Measurements from ENCODE around the gene ANKRD39.
"Not testable (repeated sequence)": the region's sequence is repeated elsewhere in the genome, so short reads cannot be mapped to it uniquely, and the experiment has no call there.

Gene ANKRD39

DNA sequence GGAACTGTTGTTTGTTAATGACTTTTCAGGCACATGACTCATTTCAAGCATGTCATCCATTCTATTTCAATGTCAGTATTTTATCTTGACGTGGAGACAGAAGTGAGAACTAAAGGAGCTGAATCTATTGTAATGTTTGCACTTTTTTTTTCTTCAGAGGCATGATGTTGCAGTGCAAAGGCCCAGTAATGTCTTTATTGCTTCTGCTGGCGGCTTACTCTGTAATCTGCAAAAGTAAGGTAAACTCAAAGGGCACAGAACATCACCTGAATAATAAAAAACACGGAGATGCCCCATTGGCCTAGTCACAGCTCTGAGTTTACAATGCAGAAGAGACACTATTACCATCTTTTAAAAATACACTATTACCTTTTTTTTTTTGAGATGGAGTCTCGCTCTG, 44.2 kb downstream of the ANKRD39 start:
- Histone ChIP-seq H3K9ac (ENCODE audit: low read length in 2 of 2) (no peak overlapping the region), H3K4me3 (ENCODE audit: low read length in 2 of 2) (no peak overlapping the region), H3K4me1 (ENCODE audit: control insufficient read depth, insufficient read depth, low read length) (peaks cover 25% of the 10 kb centered on the region), H3K27me3 (ENCODE audit: control insufficient read depth in 1 of 2, insufficient read depth in 2 of 2, low read length in 2 of 2) (no peaks in the 10 kb centered on the region), H3K36me3 (ENCODE audit: control insufficient read depth in 2 of 2, insufficient read depth in 2 of 2, low read length in 2 of 2) (peaks cover under 1 to 5% of the 10 kb centered on the region in 2 donors), H3K27ac (ENCODE audit: low read length) (no peak overlapping the region), H3K9me3 (ENCODE audit: control insufficient read depth in 2 of 2, low read length in 2 of 2) (no peaks in the 10 kb centered on the region)

GRCh38 chr2:96811917-96812316, 45.9 kb downstream of the ANKRD39 start:
- no peak overlapping the region for H3K9ac ChIP-seq (ENCODE audit: low read length in 2 of 2)
- H3K4me1 ChIP-seq (ENCODE audit: control insufficient read depth, insufficient read depth, low read length) = peaks cover 8% of the 10 kb centered on the region
- H3K27me3 ChIP-seq (ENCODE audit: control insufficient read depth in 1 of 2, insufficient read depth in 2 of 2, low read length in 2 of 2) = no peaks in the 10 kb centered on the region

DNA sequence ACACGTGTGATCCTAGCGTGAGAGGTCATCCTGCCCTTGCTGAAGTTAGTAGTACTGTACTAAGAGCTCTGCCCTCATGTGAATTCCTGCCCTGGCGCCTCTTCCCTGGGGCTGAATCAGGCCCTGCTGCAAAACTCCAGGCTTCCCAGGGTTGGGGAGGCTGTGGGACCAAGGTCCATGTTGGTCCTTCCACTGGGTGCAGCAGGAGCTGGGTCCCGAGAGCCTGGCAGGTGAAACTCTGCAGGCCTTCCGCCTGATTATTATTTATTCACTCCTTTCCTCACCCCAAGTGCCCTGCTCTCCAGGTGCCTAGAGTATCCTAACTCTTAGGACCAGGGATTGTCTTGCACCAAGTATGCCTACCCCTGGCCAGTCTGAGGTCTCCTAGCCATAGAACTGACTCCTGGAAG, 47.0 kb downstream of the ANKRD39 start:
- Histone ChIP-seq H3K27ac (ENCODE audit: low read length) (no peak overlapping the region), H3K9ac (ENCODE audit: low read length in 2 of 2) (no peak overlapping the region), H3K4me1 (ENCODE audit: control insufficient read depth, insufficient read depth, low read length) (peaks cover 7% of the 10 kb centered on the region), H3K36me3 (ENCODE audit: control insufficient read depth in 2 of 2, insufficient read depth in 2 of 2, low read length in 2 of 2) (peaks cover 3 to 5% of the 10 kb centered on the region in 2 donors), H3K9me3 (ENCODE audit: control insufficient read depth in 2 of 2, low read length in 2 of 2) (no peaks in the 10 kb centered on the region), H3K4me3 (ENCODE audit: low read length in 2 of 2) (no peak overlapping the region), H3K27me3 (ENCODE audit: control insufficient read depth in 1 of 2, insufficient read depth in 2 of 2, low read length in 2 of 2) (no peaks in the 10 kb centered on the region)

More at GRCh38 chr2:96811917-96812316, 45.9 kb downstream of the ANKRD39 start:
- Histone ChIP-seq H3K27ac (ENCODE audit: low read length) (no peak overlapping the region), H3K36me3 (ENCODE audit: control insufficient read depth in 2 of 2, insufficient read depth in 2 of 2, low read length in 2 of 2) (peaks cover 3 to 5% of the 10 kb centered on the region in 2 donors), H3K4me3 (ENCODE audit: low read length in 2 of 2) (no peak overlapping the region), H3K9me3 (ENCODE audit: control insufficient read depth in 2 of 2, low read length in 2 of 2) (no peaks in the 10 kb centered on the region)

DNA sequence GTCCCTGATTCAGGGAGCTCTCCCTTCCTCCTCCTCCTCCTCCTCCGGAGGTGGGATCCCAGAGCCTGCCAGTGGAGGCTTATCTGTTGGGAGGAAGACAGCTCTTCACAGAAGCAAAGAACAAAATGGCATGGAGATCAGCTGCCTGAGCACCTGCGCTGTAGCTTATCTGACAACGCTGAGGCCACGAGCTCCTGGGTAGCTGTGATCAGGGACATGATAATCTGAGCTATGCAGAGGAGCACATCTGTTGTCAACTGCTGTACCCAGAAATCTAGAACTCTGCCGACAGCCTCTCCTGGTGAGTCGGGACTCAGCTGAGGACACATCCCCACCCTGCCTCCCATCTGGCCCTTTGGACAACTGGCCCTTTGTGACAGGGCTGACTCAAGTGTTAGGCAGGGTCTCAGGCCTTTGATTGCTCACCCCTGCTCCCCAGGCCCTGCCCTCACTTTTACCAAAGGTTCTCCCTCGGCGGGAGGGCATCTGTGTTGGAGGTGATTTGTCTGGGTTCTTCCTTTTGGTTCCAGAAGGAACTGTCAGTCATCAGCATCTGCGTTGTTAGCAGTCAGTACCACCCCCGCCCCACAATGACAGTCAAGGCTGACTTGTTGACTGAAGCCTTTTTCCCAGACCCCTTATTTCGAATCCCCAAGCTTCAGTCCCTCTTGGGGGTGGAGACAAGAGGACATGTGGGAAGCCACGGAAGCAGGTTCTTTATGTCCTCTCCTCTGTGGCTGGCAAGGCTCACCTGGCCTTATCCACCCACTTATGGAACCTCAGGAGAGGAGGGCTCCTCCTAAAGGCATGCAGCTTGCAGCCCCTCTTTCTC, 47.6 kb downstream of the ANKRD39 start:
- no peaks in the 10 kb centered on the region for H3K27me3 ChIP-seq (ENCODE audit: control insufficient read depth in 1 of 2, insufficient read depth in 2 of 2, low read length in 2 of 2)
- peaks cover 3 to 5% of the 10 kb centered on the region in 2 donors for H3K36me3 ChIP-seq (ENCODE audit: control insufficient read depth in 2 of 2, insufficient read depth in 2 of 2, low read length in 2 of 2)
- H3K9me3 ChIP-seq (ENCODE audit: control insufficient read depth in 2 of 2, low read length in 2 of 2) = no peaks in the 10 kb centered on the region
- H3K9ac ChIP-seq (ENCODE audit: low read length in 2 of 2) = no peak overlapping the region
- no peak overlapping the region for H3K4me3 ChIP-seq (ENCODE audit: low read length in 2 of 2)
- no peak overlapping the region for H3K27ac ChIP-seq (ENCODE audit: low read length)
- H3K4me1 ChIP-seq (ENCODE audit: control insufficient read depth, insufficient read depth, low read length) = peaks cover 7% of the 10 kb centered on the region

DNA sequence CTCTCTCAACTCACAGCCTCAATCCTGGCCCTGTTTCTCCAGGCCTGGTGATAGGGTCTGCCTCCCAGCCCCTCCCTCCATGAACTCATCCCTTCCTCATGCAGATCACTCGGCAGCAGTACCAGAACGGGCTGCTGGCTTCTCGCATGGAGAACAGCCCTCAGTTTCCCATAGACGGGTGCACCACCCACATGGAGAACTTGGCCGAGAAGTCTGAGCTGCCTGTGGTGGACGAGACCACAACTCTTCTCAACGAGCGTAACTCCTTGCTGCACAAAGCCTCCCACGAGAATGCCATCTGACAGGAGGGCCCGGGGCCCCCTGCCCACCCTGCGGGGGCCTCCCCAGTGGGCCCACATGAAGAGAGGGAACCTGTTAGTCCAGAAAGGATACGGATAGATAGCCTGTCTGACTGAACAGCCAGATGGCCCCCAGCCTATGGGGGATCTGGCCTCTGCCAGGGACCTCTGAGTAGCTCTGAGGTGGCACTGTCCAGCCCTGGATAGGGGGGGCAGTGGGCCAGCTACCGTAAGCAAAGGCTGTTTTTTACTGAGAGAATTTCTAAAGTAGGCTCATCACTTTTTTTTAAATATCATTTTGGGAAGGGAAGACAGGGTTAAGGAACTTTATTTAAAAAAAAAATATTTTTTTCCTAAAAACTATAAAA, 48.5 kb downstream of the ANKRD39 start:
- peaks cover 7% of the 10 kb centered on the region for H3K4me1 ChIP-seq (ENCODE audit: control insufficient read depth, insufficient read depth, low read length)
- H3K27ac ChIP-seq (ENCODE audit: low read length) = no peak overlapping the region
- H3K36me3 ChIP-seq (ENCODE audit: control insufficient read depth in 2 of 2, insufficient read depth in 2 of 2, low read length in 2 of 2) = peaks cover 3 to 5% of the 10 kb centered on the region in 2 donors
- H3K9me3 ChIP-seq (ENCODE audit: control insufficient read depth in 2 of 2, low read length in 2 of 2) = no peaks in the 10 kb centered on the region
- no peak overlapping the region for H3K9ac ChIP-seq (ENCODE audit: low read length in 2 of 2)
- no peak overlapping the region for H3K4me3 ChIP-seq (ENCODE audit: low read length in 2 of 2)
- H3K27me3 ChIP-seq (ENCODE audit: control insufficient read depth in 1 of 2, insufficient read depth in 2 of 2, low read length in 2 of 2) = no peaks in the 10 kb centered on the region

GRCh38 chr2:96808176-96808837, 49.5 kb downstream of the ANKRD39 start:
- H3K9me3 ChIP-seq (ENCODE audit: control insufficient read depth in 2 of 2, low read length in 2 of 2) = no peaks in the 10 kb centered on the region
- H3K4me3 ChIP-seq (ENCODE audit: low read length in 2 of 2) = no peak overlapping the region
- peaks cover 3 to 5% of the 10 kb centered on the region in 2 donors for H3K36me3 ChIP-seq (ENCODE audit: control insufficient read depth in 2 of 2, insufficient read depth in 2 of 2, low read length in 2 of 2)
- H3K4me1 ChIP-seq (ENCODE audit: control insufficient read depth, insufficient read depth, low read length) = peaks cover 7% of the 10 kb centered on the region
- no peak overlapping the region for H3K27ac ChIP-seq (ENCODE audit: low read length)
- no peaks in the 10 kb centered on the region for H3K27me3 ChIP-seq (ENCODE audit: control insufficient read depth in 1 of 2, insufficient read depth in 2 of 2, low read length in 2 of 2)
- no peak overlapping the region for H3K9ac ChIP-seq (ENCODE audit: low read length in 2 of 2)

GRCh38 chr2:96807127-96807471, 50.7 kb downstream of the ANKRD39 start:
- H3K36me3 ChIP-seq (ENCODE audit: control insufficient read depth in 2 of 2, insufficient read depth in 2 of 2, low read length in 2 of 2) = peaks cover 6 to 9% of the 10 kb centered on the region in 2 donors
- H3K27ac ChIP-seq (ENCODE audit: low read length) = no peak overlapping the region
- H3K4me3 ChIP-seq (ENCODE audit: low read length in 2 of 2) = no peak overlapping the region
- H3K27me3 ChIP-seq (ENCODE audit: control insufficient read depth in 1 of 2, insufficient read depth in 2 of 2, low read length in 2 of 2) = no peaks in the 10 kb centered on the region
- H3K9me3 ChIP-seq (ENCODE audit: control insufficient read depth in 2 of 2, low read length in 2 of 2) = no peaks in the 10 kb centered on the region
- no peak overlapping the region for H3K9ac ChIP-seq (ENCODE audit: low read length in 2 of 2)
- peaks cover 4% of the 10 kb centered on the region for H3K4me1 ChIP-seq (ENCODE audit: control insufficient read depth, insufficient read depth, low read length)

GRCh38 chr2:96806468-96807126, 51.2 kb downstream of the ANKRD39 start:
- peaks cover 9 to 11% of the 10 kb centered on the region in 2 donors for H3K36me3 ChIP-seq (ENCODE audit: control insufficient read depth in 2 of 2, insufficient read depth in 2 of 2, low read length in 2 of 2)
- H3K4me3 ChIP-seq (ENCODE audit: low read length in 2 of 2) = no peak overlapping the region
- H3K4me1 ChIP-seq (ENCODE audit: control insufficient read depth, insufficient read depth, low read length) = no peaks in the 10 kb centered on the region
- H3K27me3 ChIP-seq (ENCODE audit: control insufficient read depth in 1 of 2, insufficient read depth in 2 of 2, low read length in 2 of 2) = no peaks in the 10 kb centered on the region
- H3K9ac ChIP-seq (ENCODE audit: low read length in 2 of 2) = no peak overlapping the region
- H3K27ac ChIP-seq (ENCODE audit: low read length) = no peak overlapping the region
- H3K9me3 ChIP-seq (ENCODE audit: control insufficient read depth in 2 of 2, low read length in 2 of 2) = no peaks in the 10 kb centered on the region

- peaks cover 9 to 13% of the 10 kb centered on the region in 2 donors for H3K36me3 ChIP-seq (ENCODE audit: control insufficient read depth in 2 of 2, insufficient read depth in 2 of 2, low read length in 2 of 2)
- not testable (repeated sequence) for H3K4me1 ChIP-seq (ENCODE audit: control insufficient read depth, insufficient read depth, low read length); H3K27me3 ChIP-seq (ENCODE audit: control insufficient read depth in 1 of 2, insufficient read depth in 2 of 2, low read length in 2 of 2); H3K9ac ChIP-seq (ENCODE audit: low read length in 2 of 2); H3K4me3 ChIP-seq (ENCODE audit: low read length in 2 of 2); H3K9me3 ChIP-seq (ENCODE audit: control insufficient read depth in 2 of 2, low read length in 2 of 2); H3K27ac ChIP-seq (ENCODE audit: low read length)
Observed at GRCh38 chr2:96805946-96806345, 51.9 kb downstream of the ANKRD39 start.

- Histone ChIP-seq H3K4me3 (ENCODE audit: low read length in 2 of 2) (no peak overlapping the region), H3K9me3 (ENCODE audit: control insufficient read depth in 2 of 2, low read length in 2 of 2) (no peaks in the 10 kb centered on the region), H3K27me3 (ENCODE audit: control insufficient read depth in 1 of 2, insufficient read depth in 2 of 2, low read length in 2 of 2) (no peaks in the 10 kb centered on the region), H3K9ac (ENCODE audit: low read length in 2 of 2) (no peak overlapping the region), H3K36me3 (ENCODE audit: control insufficient read depth in 2 of 2, insufficient read depth in 2 of 2, low read length in 2 of 2) (peaks cover 9 to 10% of the 10 kb centered on the region in 2 donors), H3K27ac (ENCODE audit: low read length) (no peak overlapping the region), H3K4me1 (ENCODE audit: control insufficient read depth, insufficient read depth, low read length) (peaks cover 8% of the 10 kb centered on the region)
Observed at GRCh38 chr2:96804986-96805385, 52.8 kb downstream of the ANKRD39 start.
